Left lobe of liver (tissue), 2 donors: ENCODE data around the gene SECISBP2. TPM values are rescaled to one million over a fixed set of nuclear protein-coding genes. Genes with fewer than 3 reads are reported as not detected.
A peak's percentile ranks its signal among the peaks of the same experiment; 100 is the strongest.
"Not testable (repeated sequence)": the region's sequence is repeated elsewhere in the genome, so short reads cannot be mapped to it uniquely, and the experiment has no call there.

Experiments
- ATAC-seq: fragments of 200-7000 bp; cut with Tn5 transposase; one replicate; pipeline ENCODE4 v1.9.1; 2020; ENCODE audit warnings: mild to moderate bottlenecking, moderate library complexity
- DNase-seq: peaks from one replicate; pipeline ENCODE4 v3.0.0-alpha.2; 2020; ENCODE audit warnings: low spot score
- total RNA-seq: library from RNA; stranded (reverse); gene quantifications from one replicate; pipeline ENCODE4 v1.2.1, GENCODE V29; 2021
- donor health status: DM: no; HTN: no; CAD: no; lungs with moderate emphysema.
- donor health status: DM: no; HTN: yes; CAD: no.

SECISBP2 gene
- total RNA-seq, 1 donor from 2014 or later, result 19.1 TPM

DNA sequence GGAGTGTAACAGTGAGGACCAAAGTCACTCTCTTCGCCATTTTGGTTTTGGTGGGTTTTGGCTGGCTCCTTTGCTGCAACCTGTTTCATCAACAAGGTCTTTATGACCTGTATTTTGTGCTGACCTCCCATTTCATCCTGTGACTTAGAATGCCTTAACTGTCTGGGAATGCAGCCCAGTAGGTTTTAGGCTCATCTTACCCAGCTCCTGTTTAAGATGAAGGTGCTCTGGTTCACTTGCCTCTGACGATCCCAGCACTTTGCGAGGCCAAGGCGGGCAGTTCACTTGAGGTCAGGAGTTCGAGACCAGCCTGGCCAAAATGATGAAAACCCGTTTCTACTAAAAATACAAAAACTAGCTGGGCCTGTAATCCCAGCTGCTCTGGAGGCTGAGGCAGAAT lies 9.1 kb upstream of the SECISBP2 start:
- no peak for ATAC-seq
- no peak for DNase-seq

DNA sequence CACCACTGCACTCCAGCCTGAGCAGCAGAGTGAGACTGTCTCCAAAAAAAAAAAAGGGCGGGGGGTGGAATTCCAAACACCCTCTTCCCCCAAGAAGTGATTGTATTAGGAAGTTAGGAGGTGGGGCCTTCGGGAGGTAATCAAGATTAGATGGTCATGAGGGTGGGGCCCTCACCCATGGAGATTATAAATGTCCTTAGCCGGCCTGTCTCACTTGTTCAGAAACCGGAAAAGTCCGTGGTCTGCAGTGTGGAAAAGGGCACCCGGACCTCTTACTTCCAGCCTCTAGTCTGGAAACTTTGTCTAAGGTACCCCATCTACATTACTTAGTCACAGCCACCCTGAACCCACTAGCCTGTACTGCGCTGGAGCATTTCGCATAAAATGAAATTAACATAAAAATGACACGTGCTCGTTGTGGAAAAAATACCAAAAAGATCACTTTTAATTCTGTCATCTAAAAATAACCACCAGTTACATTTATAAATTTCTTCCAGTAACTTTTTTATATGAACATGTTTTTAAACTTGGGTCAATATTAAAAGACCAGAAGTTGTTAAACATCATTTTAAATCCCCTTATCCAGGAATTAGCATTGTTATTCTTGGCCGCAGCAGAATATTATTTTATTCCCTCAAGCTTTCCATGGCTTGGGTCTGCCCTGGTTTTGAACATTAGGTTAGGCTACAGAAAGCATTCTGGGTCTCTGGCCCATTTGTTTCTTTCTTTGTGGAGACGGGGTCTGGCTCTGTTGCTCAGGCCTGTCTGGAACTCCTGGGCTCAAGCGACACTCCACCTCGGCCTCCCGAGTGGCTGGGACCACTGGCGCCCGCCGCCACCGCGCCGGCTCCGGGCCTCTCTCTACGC lies 8.5 kb upstream of the SECISBP2 start:
- DNase-seq (no peak), ATAC-seq (no peak)

- ATAC-seq, result peak; percentile 90
- peak; percentile 100 for DNase-seq
Observed at GRCh38 chr9:89310475-89311345, 7.6 kb upstream of the SECISBP2 start, which contains the start of gene CKS2. Gene CKS2, plus strand, starts transcription at chr9:89311195. Its CDS starts 98 bp downstream, at chr9:89311293.

DNA sequence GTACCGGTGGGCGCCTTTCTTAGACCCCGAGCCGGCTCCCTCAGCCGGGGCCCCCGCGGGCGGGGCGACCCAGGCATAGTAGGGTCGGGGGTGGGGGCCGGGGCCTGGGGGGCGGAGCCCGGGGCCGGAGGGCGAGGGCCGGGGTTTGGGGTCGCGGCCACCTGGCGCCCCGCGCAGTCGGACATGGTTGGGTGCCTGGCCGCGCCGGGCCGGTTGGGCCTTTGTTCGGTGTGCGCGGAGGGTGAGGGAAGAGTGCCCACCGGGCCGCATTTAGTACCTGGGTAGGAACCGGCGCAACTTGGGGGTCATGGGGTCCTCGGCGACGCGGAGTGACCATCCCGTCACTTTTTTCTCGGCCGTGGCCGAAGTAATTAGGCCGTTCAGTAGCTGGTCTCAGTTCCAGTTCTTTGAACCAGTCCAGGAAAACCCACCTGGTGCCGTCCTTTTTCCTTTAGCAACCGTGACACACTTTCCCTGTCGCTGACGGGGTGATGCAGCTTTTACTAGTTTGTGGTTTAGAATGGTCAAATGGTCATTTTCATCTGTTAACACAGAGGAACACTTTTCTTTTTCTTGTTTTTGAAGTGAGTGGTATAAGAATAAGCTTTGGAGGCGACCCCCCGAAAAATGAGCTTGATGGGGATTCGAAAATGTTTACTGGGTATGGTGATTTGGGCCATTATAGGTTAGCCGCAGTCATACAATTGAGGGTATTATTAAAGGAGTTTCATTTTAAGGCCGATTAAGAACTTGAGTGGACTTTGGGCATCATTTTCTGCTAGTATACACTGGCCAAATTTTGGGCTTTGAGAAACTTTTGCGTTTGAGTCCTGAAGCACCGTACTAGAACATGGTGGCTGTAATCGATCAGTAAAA lies 6.7 kb upstream of the SECISBP2 start:
- ATAC-seq (peak; percentile 3), DNase-seq (no peak)

- ATAC-seq (no peak), DNase-seq (no peak)
Observed at GRCh38 chr9:89312222-89312571, 6.1 kb upstream of the SECISBP2 start.

- no peak for ATAC-seq
- DNase-seq, result no peak
Observed at GRCh38 chr9:89313842-89314241, 4.5 kb upstream of the SECISBP2 start.

DNA sequence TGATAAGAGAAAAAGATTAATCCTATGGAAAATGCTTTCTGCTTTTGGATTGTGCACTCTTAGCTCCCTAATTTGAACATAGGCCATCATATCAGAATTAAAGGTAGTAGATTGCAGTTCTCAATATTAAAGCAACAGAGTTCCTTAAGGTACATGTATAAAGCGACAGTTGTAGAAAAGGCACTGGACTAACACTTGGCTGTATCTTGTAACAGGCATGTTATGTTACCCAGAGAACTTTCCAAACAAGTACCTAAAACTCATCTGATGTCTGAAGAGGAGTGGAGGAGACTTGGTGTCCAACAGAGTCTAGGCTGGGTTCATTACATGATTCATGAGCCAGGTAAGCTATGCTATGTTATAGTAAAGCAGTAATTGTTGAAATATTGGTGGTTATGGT lies 3.3 kb upstream of the SECISBP2 start:
- DNase-seq (no peak), ATAC-seq (no peak)

- no peak for ATAC-seq
Observed at GRCh38 chr9:89315482-89315881, 2.8 kb upstream of the SECISBP2 start.

DNA sequence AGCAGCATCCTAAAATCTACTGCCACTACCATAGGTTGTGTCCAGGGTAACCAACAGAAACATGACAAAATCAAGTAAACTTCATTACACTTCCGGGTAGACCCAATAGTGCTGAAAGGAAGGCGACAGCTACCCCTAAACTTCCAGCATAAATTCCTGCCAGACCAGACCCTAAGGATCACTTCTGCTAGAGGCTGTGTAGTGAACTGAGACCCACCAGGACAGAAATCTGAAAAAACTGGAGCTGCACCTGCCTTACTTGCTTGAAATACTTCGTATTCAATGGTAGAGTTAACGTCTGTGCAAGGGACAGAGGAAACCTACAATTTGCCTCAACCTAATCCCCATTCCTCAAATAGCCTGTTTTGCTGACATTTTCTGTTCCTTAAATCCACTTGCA lies 1.0 kb upstream of the SECISBP2 start:
- ATAC-seq, result no peak
- DNase-seq, result no peak

More at GRCh38 chr9:89315482-89315881, 2.8 kb upstream of the SECISBP2 start:
- DNase-seq, result no peak

DNA sequence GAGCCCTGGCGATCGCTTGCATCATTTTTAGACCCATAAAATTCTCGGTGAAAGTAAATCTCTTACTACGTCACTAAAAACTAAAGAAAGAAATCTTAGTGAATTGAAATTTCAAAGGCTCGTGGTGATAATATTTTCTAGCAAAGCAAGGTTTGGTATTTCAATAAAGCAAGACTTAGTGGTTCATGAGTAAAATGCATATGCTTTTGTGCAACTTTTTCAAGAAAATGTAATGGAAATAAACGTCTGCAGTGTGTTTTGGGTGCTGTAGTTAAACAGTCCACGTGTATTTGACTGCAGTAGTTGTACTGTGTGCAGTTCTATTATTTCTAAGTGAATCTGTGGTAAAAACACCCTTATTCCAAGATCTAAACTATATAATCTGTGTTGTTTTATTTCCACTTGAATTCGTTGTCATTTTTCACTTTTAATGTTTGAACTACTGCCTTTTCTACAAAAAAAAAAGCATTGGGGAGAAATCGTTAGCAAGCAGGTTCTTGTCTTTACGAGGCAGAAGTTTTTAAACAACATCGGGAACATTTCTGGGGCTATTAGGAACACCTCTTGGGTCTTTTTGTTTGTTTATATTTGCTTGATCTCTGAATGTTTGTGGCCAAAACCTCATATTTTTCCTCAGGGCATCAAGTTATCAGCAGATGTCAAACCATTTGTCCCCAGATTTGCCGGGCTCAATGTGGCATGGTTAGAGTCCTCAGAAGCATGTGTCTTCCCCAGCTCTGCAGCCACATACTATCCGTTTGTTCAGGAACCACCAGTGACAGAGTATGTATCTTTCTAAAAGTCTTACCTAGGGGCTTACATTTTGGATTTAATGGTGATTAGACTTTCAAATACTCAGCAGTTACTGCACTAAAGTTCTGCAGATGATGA lies 960 bp downstream of the SECISBP2 start:
- DNase-seq, result no peak
- peak; percentile 5 for ATAC-seq

GRCh38 chr9:89323390-89323789 lies 5.1 kb downstream of the SECISBP2 start:
- no peak for DNase-seq

GRCh38 chr9:89325733-89326132 lies 7.4 kb downstream of the SECISBP2 start:
- DNase-seq, result no peak
- ATAC-seq, result no peak

More at GRCh38 chr9:89323390-89323789, 5.1 kb downstream of the SECISBP2 start:
- ATAC-seq, result no peak

GRCh38 chr9:89328064-89328463 lies 9.8 kb downstream of the SECISBP2 start:
- no peak for ATAC-seq
- DNase-seq, result no peak

- ATAC-seq (no peak), DNase-seq (no peak)
Observed at GRCh38 chr9:89329917-89330316, 11.6 kb downstream of the SECISBP2 start.

DNA sequence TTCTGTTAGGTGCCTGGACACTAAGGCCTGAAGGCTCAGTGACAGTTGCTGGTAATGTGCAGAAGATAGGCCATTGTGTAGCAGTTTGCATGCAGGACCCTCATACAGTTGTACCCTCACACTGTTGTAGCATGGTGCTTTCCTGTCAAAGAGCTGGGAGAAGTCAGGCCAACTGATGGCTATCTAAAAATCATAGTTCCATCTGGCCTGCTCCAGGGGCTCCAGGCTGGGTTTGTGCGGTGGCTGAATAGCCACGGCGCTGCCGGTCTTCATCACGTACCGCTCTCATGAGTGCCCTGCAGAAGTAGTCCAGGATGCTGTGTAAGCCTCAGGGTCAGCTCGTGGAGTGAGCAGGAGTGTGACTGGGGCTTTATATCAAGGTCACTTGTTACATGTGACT lies 12.2 kb downstream of the SECISBP2 start:
- DNase-seq, result no peak
- ATAC-seq, result no peak

DNA sequence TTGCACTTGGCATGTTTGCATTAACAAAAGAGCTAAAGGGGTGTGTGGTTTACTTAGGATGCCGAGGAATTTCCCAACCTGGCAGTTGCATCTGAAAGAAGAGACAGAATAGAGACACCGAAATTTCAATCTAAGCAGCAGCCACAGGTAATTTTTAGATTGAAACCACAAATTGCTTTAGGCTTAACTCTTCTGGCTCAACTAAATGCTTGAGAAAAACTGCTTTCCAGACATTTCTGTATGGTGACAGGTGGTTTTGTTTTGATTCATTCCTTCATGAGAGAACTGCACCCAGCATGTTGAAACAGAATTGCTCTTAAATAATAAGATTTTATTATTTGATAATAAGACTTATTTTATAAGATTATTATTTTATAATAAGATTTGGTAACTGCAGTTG lies 21.5 kb downstream of the SECISBP2 start:
- DNase-seq (no peak), ATAC-seq (no peak)

- ATAC-seq (no peak), DNase-seq (no peak)
Observed at GRCh38 chr9:89340332-89340731, 22.0 kb downstream of the SECISBP2 start.

DNA sequence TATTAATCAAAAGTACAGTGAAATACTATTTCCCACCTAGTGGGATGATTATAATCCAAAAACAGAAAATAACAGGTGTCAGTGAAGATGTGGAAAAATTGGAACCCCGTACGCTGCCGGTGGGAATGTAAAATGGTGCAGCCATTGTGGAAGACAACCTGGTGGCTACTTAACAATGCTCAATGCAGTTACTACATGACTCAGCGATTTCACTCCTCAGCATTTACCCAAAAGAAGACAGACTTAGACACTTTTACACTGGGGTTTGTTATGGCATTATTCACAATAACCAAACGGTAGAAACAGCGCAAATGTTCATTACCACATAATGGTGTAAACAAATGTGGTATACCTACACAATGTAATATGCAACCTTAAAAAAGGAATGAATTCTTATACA lies 23.9 kb downstream of the SECISBP2 start:
- ATAC-seq (no peak), DNase-seq (no peak)

- DNase-seq (no peak), ATAC-seq (no peak)
Observed at GRCh38 chr9:89342948-89343347, 24.6 kb downstream of the SECISBP2 start.

DNA sequence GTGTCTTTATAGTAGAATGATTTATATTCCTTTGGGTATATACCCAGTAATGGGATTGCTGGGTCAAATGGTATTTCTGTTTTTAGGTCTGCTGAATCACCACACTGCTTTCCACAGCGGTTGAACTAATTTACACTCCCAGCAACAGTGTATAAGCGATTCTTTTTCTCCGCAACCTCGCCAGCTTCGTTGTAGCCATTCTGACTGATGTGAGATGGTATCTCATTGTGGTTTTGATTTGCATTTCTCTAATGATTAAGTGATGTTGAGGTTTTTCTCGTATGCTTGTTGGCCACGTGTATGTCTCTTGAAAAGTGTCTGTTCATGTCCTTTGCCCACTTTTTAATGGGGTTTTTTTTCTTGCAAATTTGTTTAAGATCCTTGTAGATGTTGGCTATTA lies 25.5 kb downstream of the SECISBP2 start:
- ATAC-seq, result not testable (repeated sequence)

More for the DNA sequence above, 25.5 kb downstream of the SECISBP2 start:
- not testable (repeated sequence) for DNase-seq
